GM12801 (cell line): ENCODE data around the gene LUC7L3.

ENCODE experiments used
- CTCF ChIP-seq: IDR thresholded peaks from one replicate; pipeline ENCODE4 v1.5.1; 2011; ENCODE audit warnings: control low read depth; ENCODE audit not compliant: insufficient read length; ENCODE audit errors: extremely low read depth

Gene LUC7L3

GRCh38 chr17:50719144-50719923 is at the start of gene LUC7L3:
Gene LUC7L3, plus strand, starts transcription at chr17:50719603. Its CDS starts 130 bp downstream, at chr17:50719733.
- TF ChIP-seq CTCF, result no peak

DNA sequence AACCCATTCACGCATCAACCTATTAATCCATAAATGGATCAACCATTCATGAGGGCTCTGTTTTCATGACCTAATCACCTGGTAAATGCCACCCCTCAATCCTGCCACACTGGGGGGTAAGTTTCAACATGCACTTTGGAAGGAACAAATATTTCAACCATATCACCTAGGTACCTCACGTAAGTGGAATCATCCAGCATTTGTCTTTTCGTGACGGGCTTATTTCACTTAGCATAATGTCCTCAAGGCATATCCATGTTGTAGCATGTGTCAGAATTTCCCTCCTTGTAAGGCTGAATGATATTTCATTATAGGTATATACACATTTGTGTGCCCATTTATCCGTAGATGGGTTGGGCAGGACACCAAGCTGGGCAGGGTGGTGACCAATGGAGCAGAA is 47.3 kb upstream of the LUC7L3 start:
- no peak for TF ChIP-seq CTCF

DNA sequence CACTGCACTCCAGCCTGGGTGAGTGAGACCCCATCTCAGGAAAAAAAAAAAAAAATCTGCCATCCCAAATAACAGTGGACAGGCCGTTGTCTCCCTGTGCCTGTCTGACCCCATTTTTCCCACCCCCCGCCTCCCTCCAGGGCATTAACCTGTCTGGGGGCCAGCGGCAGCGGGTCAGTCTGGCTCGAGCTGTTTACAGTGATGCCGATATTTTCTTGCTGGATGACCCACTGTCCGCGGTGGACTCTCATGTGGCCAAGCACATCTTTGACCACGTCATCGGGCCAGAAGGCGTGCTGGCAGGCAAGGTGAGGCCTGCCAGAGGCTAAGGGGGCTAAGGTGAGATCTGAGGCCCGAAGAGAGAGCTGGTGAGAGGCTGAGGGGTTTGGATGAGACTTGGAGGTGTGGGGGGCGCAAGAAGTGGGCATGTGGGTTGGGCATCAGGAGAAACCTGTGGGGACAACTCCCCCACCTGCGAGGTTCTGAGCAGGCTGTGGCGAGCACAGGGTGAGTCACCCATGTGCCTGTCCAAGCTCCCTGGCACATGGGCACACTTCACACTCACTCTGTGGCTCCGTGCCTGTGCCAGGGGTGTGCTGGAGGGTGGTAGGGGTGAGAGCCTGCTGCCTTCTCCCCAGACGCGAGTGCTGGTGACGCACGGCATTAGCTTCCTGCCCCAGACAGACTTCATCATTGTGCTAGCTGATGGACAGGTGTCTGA is 46.4 kb upstream of the LUC7L3 start:
- TF ChIP-seq CTCF, result no peak

- TF ChIP-seq CTCF, result no peak
Measured at GRCh38 chr17:50675190-50675589, 44.2 kb upstream of the LUC7L3 start.

GRCh38 chr17:50675627-50676026 is 43.8 kb upstream of the LUC7L3 start:
- no peak for TF ChIP-seq CTCF

DNA sequence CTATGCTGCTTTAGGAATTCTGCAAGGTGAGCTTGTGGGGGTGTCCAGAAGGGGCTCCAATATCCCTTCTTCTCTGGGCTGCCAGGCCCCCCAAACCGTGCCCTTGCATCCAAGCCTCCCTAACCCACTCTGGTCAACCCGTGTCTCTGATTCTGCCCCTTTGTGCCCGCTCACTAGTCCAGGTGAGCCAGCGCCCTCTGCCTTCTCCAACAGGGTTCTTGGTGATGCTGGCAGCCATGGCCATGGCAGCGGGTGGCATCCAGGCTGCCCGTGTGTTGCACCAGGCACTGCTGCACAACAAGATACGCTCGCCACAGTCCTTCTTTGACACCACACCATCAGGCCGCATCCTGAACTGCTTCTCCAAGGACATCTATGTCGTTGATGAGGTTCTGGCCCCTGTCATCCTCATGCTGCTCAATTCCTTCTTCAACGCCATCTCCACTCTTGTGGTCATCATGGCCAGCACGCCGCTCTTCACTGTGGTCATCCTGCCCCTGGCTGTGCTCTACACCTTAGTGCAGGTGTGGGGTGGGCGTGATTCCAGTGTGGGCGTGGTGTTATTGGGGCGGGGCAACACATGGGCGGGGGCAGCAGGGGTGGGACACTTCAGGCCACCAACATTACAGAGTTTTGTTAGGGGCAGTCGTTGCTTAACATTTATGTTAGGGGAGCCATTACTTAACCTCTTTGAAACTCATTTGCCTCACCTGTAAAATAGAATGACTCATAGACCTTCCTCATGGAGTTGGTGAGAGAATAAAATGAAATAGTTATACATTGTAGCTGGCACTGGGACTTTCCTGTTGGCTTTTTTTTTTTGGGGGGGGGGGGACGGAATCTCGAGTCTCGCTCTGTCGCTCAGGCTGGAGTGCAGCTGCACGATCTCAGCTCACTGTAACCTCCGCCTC is 43.1 kb upstream of the LUC7L3 start:
- TF ChIP-seq CTCF, result no peak

DNA sequence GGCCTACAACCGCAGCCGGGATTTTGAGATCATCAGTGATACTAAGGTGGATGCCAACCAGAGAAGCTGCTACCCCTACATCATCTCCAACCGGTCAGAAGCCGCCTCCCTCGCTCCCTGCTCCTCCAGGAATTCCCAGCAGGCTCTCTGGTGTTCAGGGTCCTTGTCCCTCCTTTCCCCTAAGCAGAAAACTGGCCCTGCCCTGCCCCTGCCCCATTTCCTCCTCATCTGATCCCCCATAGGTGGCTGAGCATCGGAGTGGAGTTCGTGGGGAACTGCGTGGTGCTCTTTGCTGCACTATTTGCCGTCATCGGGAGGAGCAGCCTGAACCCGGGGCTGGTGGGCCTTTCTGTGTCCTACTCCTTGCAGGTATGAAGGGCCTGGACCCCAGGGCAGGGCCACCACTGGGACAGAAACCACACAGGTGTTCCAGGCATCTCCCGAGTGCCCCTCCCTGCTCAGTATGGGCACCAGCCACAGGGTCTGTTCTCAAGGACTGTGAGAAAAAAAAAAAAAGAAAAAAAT is 41.5 kb upstream of the LUC7L3 start:
- TF ChIP-seq CTCF, result no peak
